HepG2 (cell line): Measurements from ENCODE around the gene ROM1. TPM values are rescaled to one million over a fixed set of nuclear protein-coding genes. Genes with fewer than 3 reads are reported as not detected.

Experiments used
- AGO2 ChIP-seq: fragments of 200-400 bp; formaldehyde crosslinking; optimal IDR thresholded peaks from 2 replicates; pipeline ENCODE3; 2017; ENCODE audit warnings: mild to moderate bottlenecking, low read depth, low read length, moderate library complexity
- DDIT3 ChIP-seq: sonication (generic); formaldehyde crosslinking; IDR thresholded peaks from 2 replicates; pipeline ENCODE4 v1.4.0; 2020; ENCODE audit warnings: mild to moderate bottlenecking, missing genetic modification reagents
- HDAC1 ChIP-seq: sonication (generic); formaldehyde crosslinking; IDR thresholded peaks from 2 replicates; pipeline ENCODE4 v1.5.1; 2020; ENCODE audit warnings: mild to moderate bottlenecking, missing genetic modification reagents
- HNF4G ChIP-seq, 2 experiments: sonication (generic) in 1 of 2; formaldehyde crosslinking in 1 of 2; IDR thresholded peaks; 2 replicates each; pipeline versions ENCODE4 v1.4.0 to v1.6.1; 2011 to 2020; ENCODE audit warnings: borderline replicate concordance in 2 of 2, low read depth in 2 of 2, mild to moderate bottlenecking in 2 of 2, low read length in 1 of 2, missing genetic modification reagents in 1 of 2, moderate library complexity in 1 of 2
- HOXD1 ChIP-seq: sonication (generic); formaldehyde crosslinking; IDR thresholded peaks from 2 replicates; pipeline ENCODE4 v1.5.0; 2020; ENCODE audit warnings: missing genetic modification reagents
- KDM4B ChIP-seq: sonication (generic); formaldehyde crosslinking; IDR thresholded peaks from 2 replicates; pipeline ENCODE4 v1.4.0; 2020; ENCODE audit warnings: missing genetic modification reagents
- MYNN ChIP-seq: sonication (generic); formaldehyde crosslinking; IDR thresholded peaks from 2 replicates; pipeline ENCODE4 v1.4.0; 2020; ENCODE audit warnings: mild to moderate bottlenecking, low read depth, missing genetic modification reagents
- NR2F2 ChIP-seq: IDR thresholded peaks from 2 replicates; pipeline ENCODE4 v1.6.1; 2012; ENCODE audit warnings: low read depth, inconsistent platforms, borderline replicate concordance
- PHF20 ChIP-seq: sonication (generic); formaldehyde crosslinking; IDR thresholded peaks from 2 replicates; pipeline ENCODE4 v1.5.0; 2020; ENCODE audit warnings: mild to moderate bottlenecking, missing genetic modification reagents
- SALL2 ChIP-seq: sonication (generic); formaldehyde crosslinking; IDR thresholded peaks from 2 replicates; pipeline ENCODE4 v1.8.1; 2023; ENCODE audit warnings: mild to moderate bottlenecking, missing genetic modification reagents, inconsistent platforms
- SETDB1 ChIP-seq: sonication (generic); formaldehyde crosslinking; IDR thresholded peaks from 2 replicates; pipeline ENCODE4 v1.5.1; 2020; ENCODE audit warnings: missing genetic modification reagents, mild to moderate bottlenecking, borderline replicate concordance
- SRSF4 ChIP-seq: fragments of 200-400 bp; formaldehyde crosslinking; IDR thresholded peaks from one replicate; pipeline ENCODE4 v1.6.1; 2018; ENCODE audit warnings: mild to moderate bottlenecking, low read depth, low read length, moderate library complexity; ENCODE audit not compliant: poor library complexity, severe bottlenecking
- SUZ12 ChIP-seq: fragments of 150-350 bp; IDR thresholded peaks from 2 replicates; pipeline ENCODE4 v1.6.1; 2014; ENCODE audit warnings: low read depth, low read length
- TAF1 ChIP-seq: sonication (generic); formaldehyde crosslinking; IDR thresholded peaks from 2 replicates; pipeline ENCODE4 v1.4.0; 2020; ENCODE audit warnings: missing genetic modification reagents
- ZNF501 ChIP-seq: sonication (generic); formaldehyde crosslinking; IDR thresholded peaks from 2 replicates; pipeline ENCODE4 v1.5.1; 2020; ENCODE audit warnings: mild to moderate bottlenecking, moderate library complexity, missing genetic modification reagents
- ZSCAN21 ChIP-seq: sonication (generic); formaldehyde crosslinking; IDR thresholded peaks from 2 replicates; pipeline ENCODE4 v1.8.0; 2022; ENCODE audit warnings: mild to moderate bottlenecking, missing genetic modification reagents, moderate library complexity, borderline replicate concordance
- polyA plus RNA-seq, 8 experiments: library from polyadenylated mRNA; depleted of rRNA in 3 of 8; stranded (reverse) in 7 of 8; unstranded in 1 of 8; fragments of >200 nt; fragmentation: Illumina TruSeq in 4 of 8; extraction: Trizol in 4 of 8; gene quantifications; 2 replicates each; pipeline versions ENCODE4 v1.2.1 to v1.2.3, GENCODE V29; 2011 to 2016; ENCODE audit warnings: low read depth in 4 of 8, missing spikeins in 1 of 8, mixed read lengths in 1 of 8; ENCODE audit not compliant: insufficient read depth in 1 of 8
- total RNA-seq, 5 experiments: library from RNA; depleted of rRNA; stranded (reverse); fragments of >200 nt; fragmentation: Illumina TruSeq; extraction: Trizol; gene quantifications; 2 replicates each; pipeline ENCODE4 v1.2.3, GENCODE V29; 2016; ENCODE audit warnings: low read depth in 1 of 5
- TF ChIP-seq, protein P1 (sequence below): sonication (generic); formaldehyde crosslinking; IDR thresholded peaks from 2 replicates; pipeline ENCODE4 v1.8.0; 2022; ENCODE audit warnings: mild to moderate bottlenecking, missing genetic modification reagents; ENCODE audit not compliant: insufficient replicate concordance
- TF ChIP-seq, protein P2 (sequence below): sonication (generic); formaldehyde crosslinking; IDR thresholded peaks from 2 replicates; pipeline ENCODE4 v1.4.0; 2020; ENCODE audit warnings: low read depth, missing genetic modification reagents
- TF ChIP-seq, protein P3 (sequence below): sonication (generic); formaldehyde crosslinking; IDR thresholded peaks from 2 replicates; pipeline ENCODE4 v1.8.0; 2022; ENCODE audit warnings: low read depth, missing genetic modification reagents

ROM1 gene
- total and polyA plus RNA-seq, 2 of the 13 experiments (the other 11 are each of a cell fraction or from before 2014, with no cell fraction given): 1.2 to 2.4 TPM

- TF ChIP-seq, protein P1, sequence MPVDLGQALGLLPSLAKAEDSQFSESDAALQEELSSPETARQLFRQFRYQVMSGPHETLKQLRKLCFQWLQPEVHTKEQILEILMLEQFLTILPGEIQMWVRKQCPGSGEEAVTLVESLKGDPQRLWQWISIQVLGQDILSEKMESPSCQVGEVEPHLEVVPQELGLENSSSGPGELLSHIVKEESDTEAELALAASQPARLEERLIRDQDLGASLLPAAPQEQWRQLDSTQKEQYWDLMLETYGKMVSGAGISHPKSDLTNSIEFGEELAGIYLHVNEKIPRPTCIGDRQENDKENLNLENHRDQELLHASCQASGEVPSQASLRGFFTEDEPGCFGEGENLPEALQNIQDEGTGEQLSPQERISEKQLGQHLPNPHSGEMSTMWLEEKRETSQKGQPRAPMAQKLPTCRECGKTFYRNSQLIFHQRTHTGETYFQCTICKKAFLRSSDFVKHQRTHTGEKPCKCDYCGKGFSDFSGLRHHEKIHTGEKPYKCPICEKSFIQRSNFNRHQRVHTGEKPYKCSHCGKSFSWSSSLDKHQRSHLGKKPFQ (CRISPR knock-in tag): no peak
- TF ChIP-seq, protein P2, sequence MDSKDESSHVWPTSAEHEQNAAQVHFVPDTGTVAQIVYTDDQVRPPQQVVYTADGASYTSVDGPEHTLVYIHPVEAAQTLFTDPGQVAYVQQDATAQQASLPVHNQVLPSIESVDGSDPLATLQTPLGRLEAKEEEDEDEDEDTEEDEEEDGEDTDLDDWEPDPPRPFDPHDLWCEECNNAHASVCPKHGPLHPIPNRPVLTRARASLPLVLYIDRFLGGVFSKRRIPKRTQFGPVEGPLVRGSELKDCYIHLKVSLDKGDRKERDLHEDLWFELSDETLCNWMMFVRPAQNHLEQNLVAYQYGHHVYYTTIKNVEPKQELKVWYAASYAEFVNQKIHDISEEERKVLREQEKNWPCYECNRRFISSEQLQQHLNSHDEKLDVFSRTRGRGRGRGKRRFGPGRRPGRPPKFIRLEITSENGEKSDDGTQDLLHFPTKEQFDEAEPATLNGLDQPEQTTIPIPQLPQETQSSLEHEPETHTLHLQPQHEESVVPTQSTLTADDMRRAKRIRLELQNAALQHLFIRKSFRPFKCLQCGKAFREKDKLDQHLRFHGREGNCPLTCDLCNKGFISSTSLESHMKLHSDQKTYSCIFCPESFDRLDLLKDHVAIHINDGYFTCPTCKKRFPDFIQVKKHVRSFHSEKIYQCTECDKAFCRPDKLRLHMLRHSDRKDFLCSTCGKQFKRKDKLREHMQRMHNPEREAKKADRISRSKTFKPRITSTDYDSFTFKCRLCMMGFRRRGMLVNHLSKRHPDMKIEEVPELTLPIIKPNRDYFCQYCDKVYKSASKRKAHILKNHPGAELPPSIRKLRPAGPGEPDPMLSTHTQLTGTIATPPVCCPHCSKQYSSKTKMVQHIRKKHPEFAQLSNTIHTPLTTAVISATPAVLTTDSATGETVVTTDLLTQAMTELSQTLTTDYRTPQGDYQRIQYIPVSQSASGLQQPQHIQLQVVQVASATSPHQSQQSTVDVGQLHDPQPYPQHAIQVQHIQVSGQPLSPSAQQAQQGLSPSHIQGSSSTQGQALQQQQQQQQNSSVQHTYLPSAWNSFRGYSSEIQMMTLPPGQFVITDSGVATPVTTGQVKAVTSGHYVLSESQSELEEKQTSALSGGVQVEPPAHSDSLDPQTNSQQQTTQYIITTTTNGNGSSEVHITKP (CRISPR knock-in tag): no peak; the same call in 1 of the 2 replicates
- no peak for TF ChIP-seq ZSCAN21 (CRISPR knock-in tag)
- peak; percentile 38; the same call in 1 of the 2 replicates for TF ChIP-seq PHF20
- TF ChIP-seq SETDB1: no peak
- peak; percentile 38 for TF ChIP-seq ZNF501 (CRISPR knock-in tag)
- TF ChIP-seq MYNN (CRISPR knock-in tag): peak; percentile 55; the same call in 1 of the 2 replicates
- TF ChIP-seq SUZ12: no peak
- peak; percentile 37; the same call in 1 of the 2 replicates for TF ChIP-seq SALL2 (CRISPR knock-in tag)
- no peak for TF ChIP-seq HOXD1
- peak; percentile 57; the same call in 1 of the 2 replicates for TF ChIP-seq HNF4G (IDR thresholded peaks at IDR 0.05; ENCODE audit: borderline replicate concordance, low read depth, low read length)
- peak; percentile 25; the same call in 1 of the 2 replicates for TF ChIP-seq HNF4G (CRISPR knock-in tag; IDR thresholded peaks at IDR 0.05; ENCODE audit: borderline replicate concordance, low read depth)
- TF ChIP-seq DDIT3 (CRISPR knock-in tag): no peak
- TF ChIP-seq, protein P3, sequence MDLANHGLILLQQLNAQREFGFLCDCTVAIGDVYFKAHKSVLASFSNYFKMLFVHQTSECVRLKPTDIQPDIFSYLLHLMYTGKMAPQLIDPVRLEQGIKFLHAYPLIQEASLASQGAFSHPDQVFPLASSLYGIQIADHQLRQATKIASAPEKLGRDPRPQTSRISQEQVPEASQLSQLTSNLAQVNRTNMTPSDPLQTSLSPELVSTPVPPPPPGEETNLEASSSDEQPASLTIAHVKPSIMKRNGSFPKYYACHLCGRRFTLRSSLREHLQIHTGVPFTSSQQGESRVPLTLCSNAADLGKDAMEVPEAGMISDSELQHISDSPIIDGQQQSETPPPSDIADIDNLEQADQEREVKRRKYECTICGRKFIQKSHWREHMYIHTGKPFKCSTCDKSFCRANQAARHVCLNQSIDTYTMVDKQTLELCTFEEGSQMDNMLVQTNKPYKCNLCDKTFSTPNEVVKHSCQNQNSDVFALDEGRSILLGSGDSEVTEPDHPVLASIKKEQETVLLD (CRISPR knock-in tag): peak; percentile 54; the same call in 1 of the 2 replicates
- TF ChIP-seq KDM4B (CRISPR knock-in tag): no peak
- TF ChIP-seq TAF1: peak; percentile 96
- peak; percentile 77 for TF ChIP-seq HDAC1 (CRISPR knock-in tag)
- peak; percentile 97 for TF ChIP-seq AGO2
- TF ChIP-seq NR2F2: peak; percentile 40; the same call in 1 of the 2 replicates
- no peak for TF ChIP-seq SRSF4
These were observed 33.1 kb downstream of the ROM1 start, which contains the start of gene GANAB (continued) for GRCh38 chr11:62645946-62646824.
